Measurements from ENCODE around the gene EEFSEC.

The EEFSEC gene

DNA sequence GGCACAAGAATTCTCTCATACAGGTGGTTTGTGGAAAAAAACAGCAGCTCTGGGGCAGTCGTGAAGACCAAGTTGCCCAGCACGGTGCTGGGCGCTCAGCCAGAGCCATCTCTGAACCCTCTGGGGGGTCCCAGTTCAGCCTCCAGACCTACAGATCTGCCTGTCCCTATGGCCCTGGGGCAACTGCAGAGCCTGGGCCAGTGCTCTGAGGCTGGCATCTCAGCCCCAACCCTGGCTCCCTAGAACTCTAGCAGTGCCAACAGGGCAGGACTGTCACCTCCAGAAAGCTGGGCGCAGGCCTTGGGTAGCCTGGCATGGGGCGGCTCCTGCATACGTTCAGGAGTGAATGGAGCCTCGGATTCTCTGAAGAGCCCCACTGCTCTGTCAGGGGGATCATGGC, 268.7 kb downstream of the EEFSEC start:
- in situ Hi-C loops (cut with MboI; ENCODE audit: low sequenced_read_pairs), result no loop called here

DNA sequence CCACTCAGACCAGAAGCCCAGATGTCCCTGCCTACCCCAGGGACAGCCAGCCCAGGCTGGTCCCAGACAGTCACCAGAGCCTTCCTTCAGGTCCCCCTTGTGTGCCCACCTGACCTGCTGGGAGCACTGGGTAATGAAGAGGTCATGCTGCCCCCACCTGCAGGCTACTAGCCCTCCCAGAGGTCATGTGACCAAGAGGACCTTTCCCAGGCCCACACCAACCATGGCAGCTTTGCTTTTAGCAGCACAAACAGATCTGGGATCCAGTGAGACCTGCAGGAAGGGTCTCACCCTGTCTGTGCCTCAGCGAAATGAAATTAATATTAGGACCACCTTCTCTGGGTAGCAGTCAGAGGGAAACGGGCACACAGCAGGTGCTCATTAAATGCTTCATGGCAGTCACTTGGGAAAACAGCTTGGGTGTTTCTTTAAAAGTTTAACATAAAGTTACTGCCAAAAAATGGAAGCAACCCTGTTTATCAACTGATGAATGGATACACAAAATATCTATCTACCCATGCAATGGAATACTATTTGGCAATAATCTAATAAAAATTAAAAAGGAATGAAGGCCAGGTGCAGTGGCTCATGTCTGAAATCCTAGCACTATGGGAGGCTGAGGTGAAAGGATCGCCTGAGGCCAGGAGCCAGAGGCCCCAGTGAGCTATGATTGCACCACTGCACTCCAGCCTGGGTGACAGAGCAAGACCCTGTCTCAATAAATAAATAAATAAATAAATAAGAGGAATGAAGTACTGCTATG, 269.7 kb downstream of the EEFSEC start:
- in situ Hi-C loops (cut with MboI; ENCODE audit: low sequenced_read_pairs), result no loop called here

DNA sequence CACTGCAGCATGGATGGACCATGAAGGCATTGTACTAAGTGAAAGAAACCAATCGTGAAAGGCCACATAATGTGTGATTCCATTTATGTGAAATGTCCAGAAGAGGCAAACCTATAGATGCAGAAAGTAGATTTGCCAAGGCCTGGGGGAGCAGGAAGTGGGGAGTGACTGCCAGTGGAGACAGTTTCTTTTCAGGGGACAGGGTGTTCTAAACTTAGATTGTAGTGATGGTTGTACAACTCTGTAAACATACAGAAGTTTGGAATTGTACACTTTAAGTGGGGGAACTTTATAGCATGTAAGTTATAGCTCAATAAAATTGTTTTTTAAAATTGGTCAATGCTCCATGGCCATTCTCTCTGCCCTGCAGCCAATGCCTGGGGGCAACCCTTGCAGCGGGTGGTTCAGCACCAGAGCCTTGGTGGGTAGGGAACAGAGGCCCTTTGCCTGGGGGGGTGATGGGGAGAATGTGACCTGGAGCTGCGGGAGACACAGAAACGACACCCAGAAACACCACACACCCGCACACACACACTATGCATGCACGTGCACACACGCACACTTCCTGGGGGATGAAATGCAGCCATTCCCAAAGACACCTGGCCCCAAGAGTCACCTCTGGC, 270.4 kb downstream of the EEFSEC start:
- in situ Hi-C loops (cut with MboI; ENCODE audit: low sequenced_read_pairs), result no loop called here

DNA sequence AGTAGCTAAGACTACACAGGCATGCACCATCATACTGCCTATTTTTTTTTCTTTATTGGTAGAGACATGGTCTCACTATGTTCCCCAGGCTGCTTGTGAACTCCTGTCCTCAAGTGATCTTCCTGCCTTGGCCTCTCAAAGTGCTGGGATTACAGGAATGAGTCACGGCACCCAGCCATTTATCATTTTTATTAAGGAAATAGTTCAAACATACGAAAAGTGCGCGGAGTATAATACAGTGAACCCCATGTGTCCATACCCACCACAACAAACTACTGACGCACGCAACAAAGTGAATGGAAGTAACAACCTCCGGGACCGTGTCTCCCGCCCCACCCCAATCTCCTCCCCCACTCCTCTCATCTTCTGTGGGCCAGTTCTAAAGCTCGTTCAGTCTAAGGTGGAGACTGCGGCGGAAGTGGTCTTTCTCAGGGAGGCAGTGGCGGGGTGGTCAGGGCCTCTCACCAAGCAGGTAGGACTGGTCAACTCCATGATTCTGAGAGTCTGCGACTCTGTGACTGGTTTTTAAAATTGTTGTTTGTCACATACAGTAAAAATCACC, 271.3 kb downstream of the EEFSEC start:
- in situ Hi-C loops (cut with MboI; ENCODE audit: low sequenced_read_pairs), result loop anchor here (25.0 kb wide), 1 partner anchor 163 kb away; no protein-coding TSS in a partner anchor

DNA sequence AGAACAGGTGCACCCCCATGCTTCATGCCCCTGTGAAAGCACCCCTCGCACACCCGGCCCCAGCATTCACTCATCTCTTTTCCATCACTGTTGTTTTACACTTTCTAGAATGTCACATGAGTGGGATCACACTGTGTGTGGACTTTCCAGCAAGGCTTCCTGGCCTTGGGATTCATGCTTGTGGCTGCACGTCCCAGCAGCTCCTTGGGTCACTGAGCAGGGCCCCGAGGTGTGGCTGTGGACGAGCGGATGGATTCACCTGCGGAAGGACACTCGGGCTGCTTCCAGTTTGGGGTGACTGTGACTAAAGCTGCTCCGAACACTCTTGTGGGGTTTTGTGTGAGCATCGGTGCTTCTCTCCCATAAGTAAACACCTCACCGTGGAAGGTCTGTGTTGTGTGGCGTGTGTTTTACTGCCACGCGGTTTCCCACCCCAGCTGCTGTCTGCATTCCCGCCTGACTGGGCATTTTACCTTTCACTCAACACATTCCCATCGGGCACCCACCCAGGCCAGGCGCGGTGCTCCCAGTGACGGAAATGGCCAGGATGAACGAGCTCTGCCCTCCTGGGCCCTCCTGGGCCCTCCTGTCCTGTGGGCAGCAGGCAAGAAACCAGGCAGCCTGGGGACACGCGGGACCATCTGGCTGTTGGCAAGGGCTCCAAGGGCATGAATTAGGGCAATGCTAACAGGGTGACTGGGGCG, 272.0 kb downstream of the EEFSEC start:
- in situ Hi-C loops (cut with MboI; ENCODE audit: low sequenced_read_pairs), result loop anchor here (25.0 kb wide), 1 partner anchor 162 kb away; no protein-coding TSS in a partner anchor

DNA sequence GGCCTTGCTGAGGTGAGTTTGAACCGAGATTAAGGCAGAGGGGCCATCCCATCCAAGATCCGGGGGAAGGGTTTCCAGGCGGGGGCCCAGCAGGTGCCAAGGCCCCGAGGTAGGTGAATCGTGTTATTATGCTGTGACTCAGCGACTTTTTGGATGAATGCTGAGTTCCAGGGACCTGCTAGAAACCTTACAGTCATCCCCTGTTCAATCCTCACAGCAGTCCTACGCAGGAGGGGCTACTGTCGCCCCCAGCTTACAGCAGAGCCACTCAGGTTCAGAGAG, 272.5 kb downstream of the EEFSEC start:
- in situ Hi-C loops (cut with MboI; ENCODE audit: low sequenced_read_pairs), result loop anchor here (25.0 kb wide), 1 partner anchor 162 kb away; no protein-coding TSS in a partner anchor

DNA sequence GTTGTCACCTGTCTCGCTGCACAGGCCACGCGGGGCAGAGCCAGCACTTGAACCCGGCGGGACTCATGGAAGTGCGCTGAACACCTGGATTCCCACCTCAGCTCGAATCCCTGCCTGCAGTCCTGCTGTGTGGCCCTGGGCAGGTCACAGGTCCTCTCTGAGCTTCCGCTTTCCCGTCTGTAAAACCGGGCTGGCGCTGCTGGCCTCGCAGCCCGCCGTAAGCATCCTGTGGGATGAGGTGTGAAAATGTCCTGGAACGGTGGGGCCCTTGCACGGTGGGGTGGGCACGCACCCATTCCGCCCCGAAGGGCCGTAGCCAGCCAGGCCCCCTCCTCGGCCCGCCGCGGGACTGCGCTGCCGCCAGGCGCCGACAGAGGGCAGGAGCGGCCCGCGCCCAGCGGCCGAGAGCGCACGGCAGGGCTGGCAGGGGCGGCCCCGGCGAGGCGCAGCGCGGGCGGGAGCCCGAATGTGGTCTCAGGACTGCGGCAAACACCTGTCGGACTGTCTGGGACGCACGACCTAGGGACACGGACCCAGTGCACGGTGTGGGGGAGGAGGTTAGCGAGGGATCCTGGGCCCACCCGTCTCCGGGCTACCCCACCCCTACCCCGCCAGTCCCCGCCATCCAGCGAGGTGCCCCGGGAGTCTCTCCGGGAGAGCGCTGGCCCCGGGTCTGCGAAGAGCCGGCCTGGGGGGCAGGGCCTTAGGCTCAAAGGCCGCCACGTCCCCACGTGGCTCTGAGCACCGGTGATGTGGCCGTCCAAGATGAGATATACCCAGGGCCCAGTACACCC, 273.0 kb downstream of the EEFSEC start:
- in situ Hi-C loops (cut with MboI; ENCODE audit: low sequenced_read_pairs), result loop anchor here (25.0 kb wide), 1 partner anchor 161 kb away; no protein-coding TSS in a partner anchor

DNA sequence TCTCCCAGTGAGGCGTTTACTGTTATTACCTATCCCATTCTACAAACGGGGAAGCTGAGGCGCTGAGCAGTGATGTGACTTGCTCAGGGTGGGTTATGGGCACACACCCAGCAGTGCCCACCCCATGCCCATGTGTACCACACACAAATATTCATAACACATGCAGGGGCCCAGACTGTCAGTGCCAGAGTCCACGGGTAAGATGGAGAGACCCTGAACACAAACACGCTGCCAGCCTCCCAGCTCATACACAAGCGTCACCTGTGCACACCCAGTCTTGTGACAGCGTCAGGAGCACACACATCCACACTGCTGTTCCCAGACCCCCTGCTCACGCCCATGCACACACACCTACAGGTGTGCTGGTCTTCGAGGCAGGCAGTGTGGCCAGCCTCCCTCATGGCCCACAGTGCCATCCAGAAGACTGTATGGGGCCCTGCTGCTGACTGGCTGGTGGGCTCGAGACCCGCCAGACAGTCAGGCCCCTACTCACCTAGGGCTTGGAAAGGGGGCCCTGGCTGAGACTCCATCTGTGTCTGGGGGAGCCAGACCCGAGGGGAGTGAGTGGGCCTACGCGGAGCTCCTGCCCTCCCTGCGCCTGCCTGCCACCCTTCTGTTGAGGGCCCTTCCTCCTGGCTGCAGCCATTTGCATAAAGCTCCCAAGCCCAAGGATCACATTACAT, 274.0 kb downstream of the EEFSEC start:
- in situ Hi-C loops (cut with MboI; ENCODE audit: low sequenced_read_pairs), result loop anchor here (25.0 kb wide), 1 partner anchor 160 kb away; no protein-coding TSS in a partner anchor

DNA sequence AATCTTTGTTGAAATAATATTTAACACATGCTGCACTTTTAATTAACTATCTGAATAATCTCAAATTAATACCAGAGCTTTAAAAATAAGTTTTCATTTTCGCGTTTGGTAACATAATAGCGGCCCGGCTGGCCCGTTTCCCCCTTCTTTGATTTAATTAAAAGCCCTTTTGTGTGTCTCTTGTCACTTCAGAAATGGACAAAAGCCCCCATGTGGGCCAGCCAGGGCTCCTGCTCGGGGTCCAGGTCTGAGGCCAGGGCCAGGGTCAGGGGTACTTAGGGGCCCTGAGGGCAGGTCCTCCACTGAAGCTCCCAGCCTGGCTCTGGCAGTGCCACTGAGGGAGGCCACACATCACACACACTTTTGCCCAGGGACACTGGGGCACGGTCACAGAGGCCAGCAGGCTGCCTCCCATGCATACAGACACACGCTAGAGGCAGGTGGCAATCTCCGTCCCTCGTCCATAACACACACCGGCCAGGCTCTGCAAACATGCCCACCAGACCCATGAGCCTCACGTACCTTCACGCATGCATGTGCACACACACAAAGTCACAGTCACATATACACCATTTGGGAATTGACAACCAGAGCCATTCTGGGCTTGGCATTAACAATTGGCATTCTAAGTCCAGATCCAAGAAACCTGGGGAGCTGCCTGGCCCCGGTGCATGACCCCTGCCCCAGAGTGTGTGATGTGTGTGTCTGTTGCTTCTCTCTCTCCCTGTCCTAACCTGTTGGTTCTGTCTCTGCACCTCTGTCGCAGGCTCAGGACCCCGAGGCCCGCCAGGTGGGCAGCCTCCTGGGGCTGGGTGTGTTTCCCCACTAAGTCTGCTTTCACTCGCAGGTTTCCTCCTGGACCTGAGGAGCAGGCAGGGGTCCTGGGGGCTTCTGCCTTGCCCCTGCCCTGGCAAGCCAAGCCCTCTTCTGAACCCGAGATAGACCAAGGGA, 274.9 kb downstream of the EEFSEC start:
- in situ Hi-C loops (cut with MboI; ENCODE audit: low sequenced_read_pairs), result loop anchor here (25.0 kb wide), 1 partner anchor 159 kb away; no protein-coding TSS in a partner anchor

DNA sequence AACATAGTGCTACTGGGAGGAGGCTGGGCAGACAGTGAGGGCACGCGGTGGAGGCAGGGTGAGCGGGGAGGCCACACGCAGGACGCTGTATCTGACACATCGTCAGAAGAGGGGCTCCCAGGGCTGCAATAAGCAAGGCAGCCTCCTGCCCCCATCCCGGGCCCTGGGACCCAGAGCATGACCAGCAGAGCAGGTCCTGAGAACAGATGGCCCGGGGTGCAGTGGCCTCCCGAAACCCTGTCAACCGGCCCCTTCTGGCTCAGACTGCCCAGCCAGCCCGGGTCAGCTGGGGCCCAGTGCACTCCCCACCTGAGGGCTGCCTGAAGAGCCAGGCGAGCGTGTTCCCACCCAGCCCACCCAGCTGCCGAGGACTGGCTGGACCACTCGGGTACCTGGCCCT, 276.0 kb downstream of the EEFSEC start:
- in situ Hi-C loops (cut with MboI; ENCODE audit: low sequenced_read_pairs), result loop anchor here (25.0 kb wide), 1 partner anchor 158 kb away; no protein-coding TSS in a partner anchor

DNA sequence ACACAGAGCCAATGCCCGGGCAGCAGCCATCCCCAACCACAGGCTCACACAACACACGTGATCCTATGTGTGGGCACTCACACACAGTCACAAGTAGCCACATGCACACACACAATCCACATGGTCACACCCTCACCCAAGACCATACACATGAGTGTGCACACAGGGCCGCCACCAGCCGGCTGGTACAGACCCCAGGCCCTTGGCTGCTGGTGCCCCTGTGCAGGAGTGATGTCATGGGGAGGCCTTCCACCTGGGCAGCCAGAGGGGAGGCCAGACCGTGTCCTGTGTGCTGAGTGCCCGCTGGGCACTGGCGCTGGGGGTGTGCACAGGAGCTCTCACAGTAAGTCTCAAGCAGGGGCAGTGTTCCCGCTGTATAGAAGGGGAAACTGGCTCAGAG, 276.5 kb downstream of the EEFSEC start:
- in situ Hi-C loops (cut with MboI; ENCODE audit: low sequenced_read_pairs), result loop anchor here (25.0 kb wide), 1 partner anchor 158 kb away; no protein-coding TSS in a partner anchor

DNA sequence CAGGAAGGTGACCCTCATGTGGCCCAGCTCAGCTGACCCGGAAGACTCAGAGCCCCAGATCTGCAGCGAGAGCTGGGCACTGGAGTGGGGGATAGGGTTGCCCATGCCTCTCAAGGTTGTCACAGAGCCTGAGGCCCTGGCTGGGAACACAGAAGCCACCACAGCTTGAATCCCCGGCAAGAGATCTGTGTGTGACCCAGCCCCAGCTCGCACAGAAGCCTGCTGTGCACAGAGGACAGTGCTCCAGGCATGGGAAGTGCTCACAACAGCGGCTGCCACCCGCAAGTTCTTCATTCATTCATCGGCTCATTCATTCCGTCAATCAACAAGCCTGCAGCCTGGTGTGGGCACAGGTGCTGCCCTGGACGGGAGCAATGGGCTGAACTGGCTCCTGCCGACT, 277.0 kb downstream of the EEFSEC start:
- in situ Hi-C loops (cut with MboI; ENCODE audit: low sequenced_read_pairs), result loop anchor here (25.0 kb wide), 1 partner anchor 157 kb away; no protein-coding TSS in a partner anchor

DNA sequence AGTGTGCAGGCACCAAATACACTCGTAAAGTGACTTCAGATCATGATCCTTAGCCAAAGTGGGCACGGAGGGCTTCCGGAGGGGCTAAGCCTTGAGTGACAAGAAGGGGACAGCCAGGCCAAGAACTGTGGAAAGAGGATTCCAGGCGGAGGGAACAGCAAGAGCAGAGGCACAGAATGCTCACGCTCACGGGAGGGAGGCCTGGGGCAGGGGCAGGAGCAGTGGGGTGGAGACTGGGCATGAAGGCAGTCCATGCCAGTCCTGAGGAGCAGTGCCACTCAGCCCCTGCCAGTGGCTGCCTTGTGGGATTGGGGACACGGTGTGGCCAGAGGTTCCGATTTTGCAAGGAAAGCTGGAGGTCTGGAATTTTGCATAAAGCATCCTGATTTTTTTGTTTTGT, 277.4 kb downstream of the EEFSEC start:
- in situ Hi-C loops (cut with MboI; ENCODE audit: low sequenced_read_pairs), result loop anchor here (25.0 kb wide), 1 partner anchor 157 kb away; no protein-coding TSS in a partner anchor

DNA sequence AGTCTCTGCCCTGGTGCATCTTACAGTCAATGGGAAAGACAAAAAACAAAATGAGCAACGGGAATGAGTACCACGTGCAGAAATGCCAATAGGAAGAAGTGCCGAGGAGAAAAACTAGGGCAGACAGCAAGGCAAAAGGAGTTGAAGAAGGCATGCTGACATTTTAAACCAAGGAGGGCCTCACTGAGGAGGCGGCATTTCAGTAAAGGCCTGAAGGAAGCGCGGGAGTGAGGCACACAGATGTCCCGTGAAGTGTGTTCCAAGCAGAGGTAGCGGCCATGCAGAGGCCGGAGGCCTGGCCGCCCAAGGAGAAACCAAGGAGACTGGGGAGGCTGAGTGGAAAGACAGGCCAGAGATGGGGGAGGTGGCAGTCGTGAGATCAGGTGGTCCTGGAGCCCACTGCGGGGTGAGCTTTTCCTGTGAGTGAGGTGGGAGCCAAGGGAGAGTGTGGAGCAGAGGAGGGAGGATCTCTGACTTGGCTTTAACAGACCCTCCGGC, 278.6 kb downstream of the EEFSEC start:
- in situ Hi-C loops (cut with MboI; ENCODE audit: low sequenced_read_pairs), result loop anchor here (25.0 kb wide), 1 partner anchor 155 kb away; no protein-coding TSS in a partner anchor

DNA sequence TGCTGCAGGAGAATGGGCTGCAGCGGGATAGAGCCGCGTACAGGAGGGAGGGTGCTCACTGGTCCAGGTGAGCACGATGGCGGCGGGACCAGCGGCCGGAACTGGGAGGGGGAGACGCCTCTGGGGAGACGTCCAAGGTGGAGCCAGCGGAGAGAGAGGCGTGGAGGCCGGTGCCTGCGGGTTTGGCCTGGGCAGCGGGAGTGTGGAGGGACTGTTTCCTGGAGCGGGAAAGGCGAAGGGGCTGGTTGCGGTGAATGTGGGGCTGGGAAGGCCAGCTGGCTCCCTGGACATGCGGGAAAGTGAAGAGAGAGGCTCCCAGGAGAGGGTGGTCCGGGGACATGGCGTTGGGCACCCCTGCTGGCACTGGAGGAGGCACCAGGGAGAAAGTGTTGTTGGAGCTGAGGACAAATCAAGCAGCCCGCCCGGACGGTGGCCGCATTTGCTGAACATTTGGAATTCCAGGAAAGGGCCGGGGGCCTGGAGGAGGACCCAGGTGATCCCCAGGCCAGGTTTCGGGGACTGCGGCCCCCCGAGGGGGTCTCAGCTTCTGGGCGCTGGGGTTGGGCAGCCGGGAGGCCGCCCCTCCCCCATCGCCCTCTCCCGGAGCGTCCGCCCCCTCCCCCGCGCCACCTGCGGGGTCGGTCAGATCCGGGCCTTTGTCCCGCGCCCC, 279.2 kb downstream of the EEFSEC start:
- in situ Hi-C loops (cut with MboI; ENCODE audit: low sequenced_read_pairs), result loop anchor here (25.0 kb wide), 1 partner anchor 155 kb away; no protein-coding TSS in a partner anchor

DNA sequence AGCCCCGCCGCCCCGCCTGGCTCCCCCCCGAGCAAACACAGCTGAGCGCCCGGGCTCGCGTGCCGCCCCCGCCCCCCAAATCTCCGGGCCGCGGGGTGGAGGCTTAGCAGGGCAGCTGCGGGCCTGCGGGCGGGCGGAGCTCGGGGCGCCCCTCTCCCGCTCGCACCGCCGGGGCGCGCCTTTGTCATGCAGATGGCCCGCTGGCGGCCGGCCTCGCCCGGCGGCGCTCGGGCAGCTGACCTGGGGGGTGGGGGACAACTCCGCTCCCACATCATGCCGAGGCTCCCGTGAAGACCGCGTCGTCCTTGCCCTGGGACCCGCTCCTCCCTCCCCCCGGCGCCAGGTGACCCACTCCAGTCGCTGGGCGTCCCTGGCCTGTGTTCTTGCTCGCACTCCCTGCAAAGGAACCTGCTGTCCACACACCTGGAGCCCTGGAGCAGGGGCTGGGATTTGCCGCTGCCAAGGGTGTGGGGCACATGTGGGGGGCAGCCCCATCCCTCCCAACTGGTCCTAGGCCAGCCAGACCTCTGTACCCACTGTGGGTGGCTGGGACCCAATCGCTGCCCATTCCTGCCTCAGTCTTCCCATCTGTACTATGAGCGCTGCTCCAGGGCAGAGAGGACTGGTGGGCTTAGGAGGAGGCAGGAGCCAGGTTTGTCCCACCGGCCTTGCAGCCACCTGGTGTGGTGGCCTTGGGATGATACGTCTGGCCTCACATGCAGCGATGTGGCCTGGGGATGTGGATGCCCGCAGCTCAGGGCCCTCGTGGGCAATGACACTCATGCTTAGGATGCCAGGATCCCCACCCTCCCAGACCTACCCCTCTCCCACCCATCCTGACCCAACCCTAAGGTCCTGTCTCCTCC, 279.9 kb downstream of the EEFSEC start:
- in situ Hi-C loops (cut with MboI; ENCODE audit: low sequenced_read_pairs), result loop anchor here (25.0 kb wide), 1 partner anchor 154 kb away; no protein-coding TSS in a partner anchor

DNA sequence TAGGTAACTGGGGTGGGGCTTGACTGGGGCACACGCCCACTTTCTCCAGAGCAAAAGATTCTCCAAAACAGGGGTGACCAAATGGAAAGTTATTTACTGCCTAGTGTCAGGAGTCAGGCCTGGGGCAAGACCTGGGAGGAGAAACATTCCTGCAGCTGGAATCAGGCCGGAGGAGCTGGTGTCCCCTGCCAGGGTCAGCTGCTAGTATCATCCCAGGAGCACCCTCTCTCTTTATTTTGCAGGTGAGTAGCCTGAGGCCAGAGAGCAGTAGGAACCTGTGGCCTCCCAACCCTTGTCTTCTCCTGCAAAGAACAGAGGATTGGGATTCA, 280.5 kb downstream of the EEFSEC start:
- in situ Hi-C loops (cut with MboI; ENCODE audit: low sequenced_read_pairs), result loop anchor here (25.0 kb wide), 1 partner anchor 154 kb away; no protein-coding TSS in a partner anchor

Measured in hTERT RPE-1 (cell line).